ENCODE results near the gene POLR3E.

POLR3E gene

GRCh38 chr16:22373662-22374310 is 76.6 kb downstream of the POLR3E start:
- H3K4me1 Mint-ChIP-seq, result peaks cover 50% of the 10 kb centered on the region
- H3K27ac Mint-ChIP-seq, result peak overlapping the region; percentile 96 to 98
- peak; percentile 19 for ATAC-seq
- peak overlapping the region; percentile 96 to 100 for H3K4me3 Mint-ChIP-seq
- no peaks in the 10 kb centered on the region for H3K9me3 Mint-ChIP-seq
- H3K27me3 Mint-ChIP-seq, result no peaks in the 10 kb centered on the region
- DNase-seq, result peak; percentile 44 to 46

- H3K27ac Mint-ChIP-seq, result peak within 1 kb of the TSS; percentile 96 to 98
- H3K27me3 Mint-ChIP-seq, result no peaks in the 10 kb centered on the region
- ATAC-seq (peak; percentile 95), DNase-seq (peak; percentile 98 to 99)
- no peaks in the 10 kb centered on the region for H3K9me3 Mint-ChIP-seq
- H3K4me1 Mint-ChIP-seq, result peaks cover 43% of the 10 kb centered on the region
- H3K4me3 Mint-ChIP-seq, result peak within 1 kb of the TSS; percentile 96 to 100
These were observed 77.3 kb downstream of the POLR3E start, which contains the start of gene CDR2 for GRCh38 chr16:22374311-22375116. Gene CDR2, minus strand, starts transcription at chr16:22374619. Its CDS starts 310 bp downstream, at chr16:22374309.

- Mint-ChIP-seq H3K27ac (peak overlapping the region in 1 of 2 donors; percentile 96), H3K27me3 (no peaks in the 10 kb centered on the region)
These were observed 78.1 kb downstream of the POLR3E start for GRCh38 chr16:22375117-22375962.

GRCh38 chr16:22375963-22376640 is 78.9 kb downstream of the POLR3E start:
- Mint-ChIP-seq H3K9me3 (no peaks in the 10 kb centered on the region), H3K27ac (no peak overlapping the region), H3K27me3 (no peaks in the 10 kb centered on the region), H3K4me3 (no peak overlapping the region), H3K4me1 (peaks cover 41% of the 10 kb centered on the region)
- DNase-seq, result no peak
- ATAC-seq, result no peak

More at GRCh38 chr16:22375117-22375962, 78.1 kb downstream of the POLR3E start:
- H3K4me1 Mint-ChIP-seq, result peaks cover 41% of the 10 kb centered on the region
- H3K9me3 Mint-ChIP-seq, result no peaks in the 10 kb centered on the region
- DNase-seq, result no peak
- ATAC-seq, result no peak
- H3K4me3 Mint-ChIP-seq, result peak overlapping the region; percentile 96 to 100

- Mint-ChIP-seq H3K27ac (no peak overlapping the region), H3K4me3 (no peak overlapping the region), H3K27me3 (no peaks in the 10 kb centered on the region), H3K9me3 (no peaks in the 10 kb centered on the region), H3K4me1 (peaks cover 35% of the 10 kb centered on the region)
- DNase-seq (no peak), ATAC-seq (no peak)
These were observed 82.4 kb downstream of the POLR3E start for GRCh38 chr16:22379656-22380055.

- H3K4me3 Mint-ChIP-seq, result no peak overlapping the region
- DNase-seq, result no peak
- no peaks in the 10 kb centered on the region for H3K9me3 Mint-ChIP-seq
- peaks cover 26% of the 10 kb centered on the region for H3K4me1 Mint-ChIP-seq
- H3K27ac Mint-ChIP-seq, result peak overlapping the region in 1 of 2 donors; percentile 37
- H3K27me3 Mint-ChIP-seq, result no peaks in the 10 kb centered on the region
- no peak for ATAC-seq
These were observed 83.3 kb downstream of the POLR3E start for GRCh38 chr16:22380529-22380928.

GRCh38 chr16:22381392-22381791 is 84.2 kb downstream of the POLR3E start:
- DNase-seq (no peak), ATAC-seq (no peak)
- Mint-ChIP-seq H3K4me1 (peaks cover 23% of the 10 kb centered on the region), H3K27me3 (no peaks in the 10 kb centered on the region), H3K4me3 (peak overlapping the region in 1 of 2 donors; percentile 42), H3K9me3 (no peaks in the 10 kb centered on the region), H3K27ac (no peak overlapping the region)

- no peak for ATAC-seq
- H3K4me3 Mint-ChIP-seq, result no peak overlapping the region
- DNase-seq, result no peak
- H3K27ac Mint-ChIP-seq, result no peak overlapping the region
- H3K9me3 Mint-ChIP-seq, result no peaks in the 10 kb centered on the region
- peaks cover 23% of the 10 kb centered on the region for H3K4me1 Mint-ChIP-seq
- H3K27me3 Mint-ChIP-seq, result no peaks in the 10 kb centered on the region
These were observed 86.6 kb downstream of the POLR3E start for GRCh38 chr16:22383827-22384226.
